HG02938 (cell line): Measurements from ENCODE around the gene STYK1.
A peak's percentile ranks its signal among the peaks of the same experiment; 100 is the strongest.

Experiments
- ATAC-seq: cut with Tn5 transposase; IDR thresholded peaks from one replicate; pipeline ENCODE4 v1.9.1; 2021; ENCODE audit warnings: mild to moderate bottlenecking, moderate library complexity; ENCODE audit not compliant: unreplicated experiment

The STYK1 gene, protein sequence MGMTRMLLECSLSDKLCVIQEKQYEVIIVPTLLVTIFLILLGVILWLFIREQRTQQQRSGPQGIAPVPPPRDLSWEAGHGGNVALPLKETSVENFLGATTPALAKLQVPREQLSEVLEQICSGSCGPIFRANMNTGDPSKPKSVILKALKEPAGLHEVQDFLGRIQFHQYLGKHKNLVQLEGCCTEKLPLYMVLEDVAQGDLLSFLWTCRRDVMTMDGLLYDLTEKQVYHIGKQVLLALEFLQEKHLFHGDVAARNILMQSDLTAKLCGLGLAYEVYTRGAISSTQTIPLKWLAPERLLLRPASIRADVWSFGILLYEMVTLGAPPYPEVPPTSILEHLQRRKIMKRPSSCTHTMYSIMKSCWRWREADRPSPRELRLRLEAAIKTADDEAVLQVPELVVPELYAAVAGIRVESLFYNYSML

DNA sequence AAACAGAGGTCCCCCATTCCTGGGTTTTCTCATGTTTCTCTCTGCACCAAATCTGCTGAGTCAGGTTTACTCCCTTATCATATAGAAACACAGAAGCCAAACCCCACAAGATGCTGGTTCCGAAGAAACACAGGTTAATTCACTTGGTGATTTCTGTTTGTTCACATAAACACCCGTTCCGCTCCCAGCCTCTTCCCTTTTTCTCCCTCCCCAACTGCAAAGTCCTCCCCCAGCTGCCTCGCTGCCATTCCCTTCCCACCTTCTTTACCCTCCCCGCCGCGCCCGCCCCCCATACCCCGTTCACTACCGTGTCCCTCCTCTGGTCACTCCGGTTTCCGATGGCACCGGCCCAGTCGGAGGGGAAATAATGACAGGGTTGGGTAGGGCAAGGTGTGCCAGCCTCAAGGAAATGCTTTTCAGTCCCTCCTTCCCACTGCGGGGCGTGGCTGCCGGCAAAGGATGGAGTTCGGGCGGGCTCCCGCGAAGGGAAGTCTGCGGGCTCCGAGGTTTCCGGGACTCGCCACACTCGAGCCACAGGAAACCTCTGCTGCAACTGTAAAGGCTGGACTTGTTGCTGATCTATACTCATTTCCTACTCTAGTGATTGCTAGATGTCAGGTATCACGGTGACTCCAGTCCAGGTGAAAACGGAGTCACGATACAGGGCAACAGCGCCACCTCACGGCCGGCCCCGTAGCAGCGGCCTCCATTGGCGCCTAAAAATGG lies at the start of gene STYK1:
TSS of gene STYK1 (minus strand) at position 394 of the 726 bp plus-strand sequence. CDS start 39,434 bp downstream, outside the sequence.
- ATAC-seq: no peak

GRCh38 chr12:10722905-10723746 lies 49.3 kb upstream of the STYK1 start, which contains the start of gene YBX3:
Gene YBX3, minus strand, starts transcription at chr12:10723323. Its CDS starts 212 bp downstream, at chr12:10723111.
- ATAC-seq: peak; percentile 32

DNA sequence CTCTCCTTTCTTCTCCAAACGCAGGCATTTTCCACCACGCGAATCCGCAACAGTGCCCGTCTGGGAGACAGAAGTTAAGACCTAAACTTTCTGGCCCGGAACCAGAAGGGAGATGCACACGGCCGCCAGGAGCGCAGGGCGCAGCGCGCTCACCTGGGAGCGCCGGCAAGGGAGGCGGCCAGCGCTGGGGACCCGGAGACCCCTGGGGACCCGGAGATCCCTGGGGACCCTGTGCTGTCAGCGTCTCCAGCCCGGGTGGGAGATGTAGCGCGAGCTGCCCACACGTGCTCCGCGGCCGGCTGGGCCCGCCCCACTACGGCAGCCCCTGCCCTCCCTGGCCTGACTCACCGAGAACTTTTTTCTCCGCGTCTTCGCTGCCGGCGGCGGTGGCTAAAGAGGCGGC lies 48.7 kb upstream of the STYK1 start:
- peak; percentile 38 for ATAC-seq

- ATAC-seq: peak; percentile 43
Observed at GRCh38 chr12:10721651-10722501, 48.0 kb upstream of the STYK1 start.

GRCh38 chr12:10720974-10721650 lies 47.3 kb upstream of the STYK1 start:
- ATAC-seq: no peak

- ATAC-seq: no peak
Observed at GRCh38 chr12:10719482-10719881, 45.6 kb upstream of the STYK1 start.

DNA sequence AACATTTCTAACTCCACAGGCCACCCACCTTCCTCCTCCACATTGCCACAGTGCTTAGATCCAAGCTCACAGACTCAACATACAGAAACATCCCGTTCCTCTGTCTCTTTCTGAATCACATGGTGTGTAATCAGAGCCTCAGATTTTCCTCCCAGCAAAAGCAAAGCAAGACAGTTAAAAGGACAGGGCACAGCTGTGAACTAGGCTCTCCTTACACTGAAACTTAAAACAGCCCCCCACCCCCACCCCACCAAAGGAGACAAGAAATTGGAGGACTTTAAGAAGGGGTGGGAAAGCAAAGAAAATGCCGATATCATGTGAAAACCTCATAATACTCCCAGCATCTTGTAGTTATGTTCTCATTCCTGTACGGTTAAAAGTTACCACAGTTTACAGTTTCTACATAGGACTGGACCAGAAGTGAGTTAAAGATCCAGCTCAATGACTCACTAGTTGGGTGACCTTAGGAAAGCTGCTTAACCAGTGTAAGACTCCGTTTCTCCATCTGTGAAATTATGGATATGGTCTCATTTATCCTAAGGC lies 44.5 kb upstream of the STYK1 start:
- no peak for ATAC-seq

GRCh38 chr12:10717410-10717809 lies 43.6 kb upstream of the STYK1 start:
- no peak for ATAC-seq

DNA sequence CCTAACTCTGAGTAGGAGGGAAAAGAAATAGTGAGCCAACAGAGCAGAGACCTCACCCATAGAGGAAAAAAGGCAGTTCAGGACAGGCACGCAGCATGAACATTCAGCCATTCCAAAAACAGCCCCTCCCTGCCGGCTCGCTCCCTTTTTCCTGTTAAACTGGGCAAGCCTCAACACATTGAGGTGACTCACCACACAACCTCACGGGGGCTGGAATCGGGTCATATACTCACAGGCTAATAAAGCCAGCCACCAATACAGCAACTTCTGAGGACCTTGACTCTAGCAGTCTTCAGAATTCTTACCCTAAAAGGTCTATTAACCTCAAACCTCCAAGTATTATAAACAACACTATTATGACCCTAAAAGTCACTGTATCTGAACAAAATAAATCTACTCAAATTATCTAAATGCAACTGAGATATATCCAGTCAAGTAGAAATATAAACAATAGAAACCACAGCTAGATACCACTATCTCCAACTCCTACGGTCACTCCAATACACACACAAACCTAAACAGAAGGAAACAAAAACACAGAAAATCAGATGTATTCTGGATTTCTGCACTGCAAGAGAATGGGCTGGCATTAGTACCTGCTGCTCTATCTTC lies 43.0 kb upstream of the STYK1 start:
- ATAC-seq: no peak

DNA sequence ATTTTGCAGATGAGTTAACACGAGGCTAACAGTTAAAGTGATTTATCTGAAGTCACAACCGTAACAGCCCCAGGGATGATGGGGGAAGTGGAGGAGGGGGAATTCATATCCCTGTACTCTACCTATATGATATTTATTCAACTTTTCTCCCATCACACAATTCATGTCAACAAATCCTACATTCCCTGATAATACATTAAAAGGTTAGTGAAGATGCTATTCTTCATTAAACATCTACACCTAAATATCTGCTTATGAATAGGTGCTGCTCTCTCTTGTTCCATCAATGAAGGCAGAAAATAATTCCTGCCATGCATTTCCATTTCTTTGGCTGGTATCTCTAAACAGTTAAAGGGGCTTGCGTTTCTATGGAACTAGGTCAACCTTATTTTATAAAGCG lies 42.4 kb upstream of the STYK1 start:
- no peak for ATAC-seq

DNA sequence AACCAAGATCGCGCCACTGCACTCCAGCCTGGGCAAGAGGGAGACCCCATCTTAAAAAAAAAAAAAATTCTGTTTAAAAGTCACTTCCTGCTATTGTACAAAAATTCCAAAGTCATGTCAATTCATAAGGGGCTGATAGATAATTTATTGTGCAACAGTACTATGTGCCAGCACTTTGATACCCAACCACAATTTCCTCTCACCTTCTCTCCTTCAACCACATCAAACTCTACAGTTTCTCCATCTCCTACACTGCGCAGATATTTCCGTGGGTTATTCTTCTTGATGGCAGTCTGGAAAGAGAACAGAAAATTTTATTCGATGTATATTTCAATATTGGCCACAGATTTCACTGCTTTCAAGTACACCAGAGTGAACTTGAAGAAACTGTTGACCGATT lies 41.6 kb upstream of the STYK1 start:
- no peak for ATAC-seq

GRCh38 chr12:10709808-10710207 lies 36.0 kb upstream of the STYK1 start:
- ATAC-seq: no peak

DNA sequence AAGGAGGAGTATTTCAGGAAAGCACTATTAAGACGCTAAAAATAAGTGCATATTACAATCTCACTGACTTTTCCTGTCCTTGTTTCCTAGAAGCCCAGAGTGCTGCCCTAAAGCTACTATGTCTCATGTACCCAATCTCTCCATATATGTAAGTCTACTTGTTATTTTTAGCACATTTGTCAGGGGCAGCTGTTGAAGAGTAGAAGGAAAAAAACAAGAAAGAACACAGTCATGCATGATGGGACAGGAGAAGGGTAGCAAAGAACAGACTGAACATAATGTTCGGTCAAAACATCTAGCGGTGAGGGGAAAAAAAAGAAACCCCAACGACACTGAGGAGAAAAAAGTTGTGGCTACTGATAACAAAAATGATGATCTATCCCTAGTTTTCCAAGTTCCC lies 35.0 kb upstream of the STYK1 start:
- ATAC-seq: no peak

DNA sequence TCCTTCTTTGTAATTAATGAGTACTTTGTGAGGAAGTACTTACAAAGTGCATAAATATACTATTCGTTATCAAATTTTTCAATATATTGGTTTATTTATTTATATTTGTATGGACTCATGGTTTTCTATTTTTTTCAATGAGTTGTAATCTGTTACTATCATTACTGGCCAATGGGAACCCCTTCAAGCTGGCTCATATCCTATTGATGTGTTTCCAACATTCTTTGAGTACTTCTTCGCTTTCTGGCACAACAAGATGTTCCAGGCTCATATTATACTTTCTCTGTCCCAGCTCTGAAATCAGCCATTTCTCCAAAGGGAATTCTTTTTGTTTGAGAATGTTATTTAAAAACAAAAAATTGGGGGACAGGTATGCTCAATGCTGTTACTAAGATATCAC lies 31.8 kb upstream of the STYK1 start:
- no peak for ATAC-seq

DNA sequence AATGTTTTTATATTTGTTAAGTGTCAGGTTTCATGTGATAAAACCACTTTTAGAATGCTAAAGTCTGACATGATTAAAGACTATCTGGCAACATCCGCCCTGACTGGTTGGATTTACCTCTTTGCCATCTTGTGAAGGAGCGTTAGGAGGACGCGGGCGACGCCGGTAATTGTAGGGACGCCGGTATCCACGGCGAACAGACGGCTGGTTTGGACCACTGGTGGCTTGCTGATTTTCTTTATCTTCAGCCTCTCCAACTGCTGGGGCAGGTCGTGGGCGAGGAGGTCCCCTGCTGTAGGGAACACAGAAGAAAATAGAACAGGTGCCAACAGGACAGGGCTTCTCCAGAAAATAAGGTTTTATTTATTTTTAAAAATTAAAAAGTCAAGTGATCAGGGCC lies 28.0 kb upstream of the STYK1 start:
- no peak for ATAC-seq

- no peak for ATAC-seq
Observed at GRCh38 chr12:10701131-10701681, 27.4 kb upstream of the STYK1 start.

GRCh38 chr12:10700581-10700980 lies 26.7 kb upstream of the STYK1 start:
- ATAC-seq: no peak

GRCh38 chr12:10697862-10698261 lies 24.0 kb upstream of the STYK1 start:
- ATAC-seq: no peak

DNA sequence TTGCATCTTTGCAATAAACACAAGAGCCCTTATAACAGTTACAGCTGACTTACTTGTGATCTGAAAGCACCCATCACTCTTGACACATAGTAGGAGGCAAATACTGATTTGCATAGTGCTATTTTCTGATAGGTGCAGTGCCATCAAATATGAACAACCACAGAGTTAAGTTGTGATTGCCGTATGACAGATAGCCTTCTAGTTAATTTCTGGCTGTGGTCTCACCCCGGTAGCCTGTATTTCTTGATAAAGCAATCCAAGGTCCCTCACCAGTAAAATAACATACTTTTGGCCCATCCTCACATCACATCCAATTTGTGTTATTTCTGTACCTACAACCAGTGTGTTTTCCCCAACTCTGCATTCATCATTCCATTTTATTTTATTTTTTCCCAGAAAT lies 23.3 kb upstream of the STYK1 start:
- ATAC-seq: no peak
